GM19099 (cell line): Measurements from ENCODE around the gene NTN4.

Source experiments
- POLR2A ChIP-seq: IDR thresholded peaks from 3 replicates; pipeline ENCODE4 v1.6.1; 2011; ENCODE audit warnings: low read depth; ENCODE audit not compliant: insufficient read length; ENCODE audit errors: extremely low read depth

NTN4 gene

GRCh38 chr12:95705143-95705542 lies 85.4 kb downstream of the NTN4 start:
- TF ChIP-seq POLR2A: no peak

GRCh38 chr12:95703986-95704385 lies 86.6 kb downstream of the NTN4 start:
- no peak for TF ChIP-seq POLR2A

GRCh38 chr12:95701722-95702418 lies 88.7 kb downstream of the NTN4 start:
- no peak for TF ChIP-seq POLR2A

- no peak for TF ChIP-seq POLR2A
Observed at GRCh38 chr12:95701275-95701674, 89.3 kb downstream of the NTN4 start.

- TF ChIP-seq POLR2A: no peak
Observed at GRCh38 chr12:95700316-95700785, 90.2 kb downstream of the NTN4 start.

- no peak for TF ChIP-seq POLR2A
Observed at GRCh38 chr12:95699579-95699978, 91.0 kb downstream of the NTN4 start.

GRCh38 chr12:95694136-95694535 lies 96.4 kb downstream of the NTN4 start:
- TF ChIP-seq POLR2A: no peak

- no peak for TF ChIP-seq POLR2A
Observed at GRCh38 chr12:95693689-95694088, 96.9 kb downstream of the NTN4 start.

- TF ChIP-seq POLR2A: no peak
Observed at GRCh38 chr12:95690861-95691635, 99.5 kb downstream of the NTN4 start.

GRCh38 chr12:95687937-95688336 lies 102.6 kb downstream of the NTN4 start:
- no peak for TF ChIP-seq POLR2A

- no peak for TF ChIP-seq POLR2A
Observed at GRCh38 chr12:95683418-95683817, 107.1 kb downstream of the NTN4 start.

GRCh38 chr12:95681210-95681765 lies 109.3 kb downstream of the NTN4 start:
- TF ChIP-seq POLR2A: no peak

- no peak for TF ChIP-seq POLR2A
Observed at GRCh38 chr12:95678684-95679083, 111.9 kb downstream of the NTN4 start.

GRCh38 chr12:95674631-95675030 lies 115.9 kb downstream of the NTN4 start:
- no peak for TF ChIP-seq POLR2A

- TF ChIP-seq POLR2A: no peak
Observed at GRCh38 chr12:95674163-95674562, 116.4 kb downstream of the NTN4 start.

GRCh38 chr12:95673576-95673975 lies 117.0 kb downstream of the NTN4 start:
- no peak for TF ChIP-seq POLR2A
